ENCODE results near the gene PXT1. TPM values are rescaled to one million over a fixed set of nuclear protein-coding genes. Genes with fewer than 3 reads are reported as not detected.

The PXT1 gene
- total and polyA plus RNA-seq, 2 donors (not counting 1 experiment from before 2014, with no cell fraction given) = 0.52 TPM; not detected in 1

DNA sequence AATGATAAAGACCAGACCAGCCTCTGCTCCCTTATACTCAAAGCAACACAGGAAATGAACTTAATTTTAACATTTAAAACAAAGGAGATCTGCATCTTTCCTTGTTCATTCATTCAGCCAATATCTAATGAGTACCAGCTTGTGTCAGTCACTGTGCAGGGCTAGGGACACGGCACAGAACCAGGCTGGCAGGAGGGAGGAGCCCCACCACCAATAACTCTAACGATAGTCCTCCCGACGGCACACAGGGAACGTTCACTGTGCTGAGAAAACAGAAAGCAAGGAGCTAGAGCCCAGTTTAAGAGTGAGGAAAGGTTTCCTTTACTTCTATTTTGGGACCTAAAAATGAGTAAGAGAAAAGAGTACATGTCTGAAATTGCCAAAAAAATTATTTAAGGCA is 65.1 kb downstream of the PXT1 start:
- Histone ChIP-seq H3K9ac (ENCODE audit: low read length) (no peak overlapping the region), H4K20me1 (ENCODE audit: control insufficient read depth, insufficient read depth, low read length, poor library complexity, severe bottlenecking) (no peaks in the 10 kb centered on the region), H3K4me3 (ENCODE audit: control extremely low read depth in 1 of 5, extremely low read depth in 1 of 5, insufficient read depth in 1 of 5, low read depth in 2 of 5, low read length in 4 of 5) (no peak overlapping the region), H3K4me2 (replicated peaks; ENCODE audit: low read depth, low read length, poor library complexity, severe bottlenecking) (no peak overlapping the region), H2AFZ (ENCODE audit: insufficient read depth, low read depth, low read length, poor library complexity, severe bottlenecking) (no peak overlapping the region), H3K9me3 (ENCODE audit: control extremely low read depth in 1 of 3, control insufficient read depth in 2 of 3, insufficient read depth in 1 of 3, low read length in 2 of 3) (no peaks in the 10 kb centered on the region), H3K27me3 (replicated peaks in 1 of 4; ENCODE audit: control extremely low read depth in 1 of 4, control insufficient read depth in 3 of 4, insufficient read depth in 4 of 4, low read length in 3 of 4) (no peaks in the 10 kb centered on the region), H3K36me3 (replicated peaks in 1 of 2; ENCODE audit: control extremely low read depth in 1 of 2, control insufficient read depth in 1 of 2, extremely low read depth in 1 of 2, insufficient read depth in 2 of 2, low read length in 1 of 2) (no peaks in the 10 kb centered on the region), H3K4me1 (ENCODE audit: control insufficient read depth in 2 of 2, insufficient read depth in 2 of 2, low read length in 2 of 2) (peaks cover 0 to 6% of the 10 kb centered on the region in 2 donors), H3K27ac (ENCODE audit: low read length in 2 of 2) (no peak overlapping the region), H3K79me2 (ENCODE audit: control insufficient read depth, insufficient read depth, low read length) (no peaks in the 10 kb centered on the region)
- WGBS (ENCODE audit: insufficient coverage) = 80% methylated on average over 1 of the region's 5 CpGs
- DNase-seq = no peak
- intact Hi-C loops (cut with micrococcal nuclease) = no loop called here
- ChIA-PET CTCF (no interaction called here), POLR2A (no interaction called here)
- TF ChIP-seq, protein P1, sequence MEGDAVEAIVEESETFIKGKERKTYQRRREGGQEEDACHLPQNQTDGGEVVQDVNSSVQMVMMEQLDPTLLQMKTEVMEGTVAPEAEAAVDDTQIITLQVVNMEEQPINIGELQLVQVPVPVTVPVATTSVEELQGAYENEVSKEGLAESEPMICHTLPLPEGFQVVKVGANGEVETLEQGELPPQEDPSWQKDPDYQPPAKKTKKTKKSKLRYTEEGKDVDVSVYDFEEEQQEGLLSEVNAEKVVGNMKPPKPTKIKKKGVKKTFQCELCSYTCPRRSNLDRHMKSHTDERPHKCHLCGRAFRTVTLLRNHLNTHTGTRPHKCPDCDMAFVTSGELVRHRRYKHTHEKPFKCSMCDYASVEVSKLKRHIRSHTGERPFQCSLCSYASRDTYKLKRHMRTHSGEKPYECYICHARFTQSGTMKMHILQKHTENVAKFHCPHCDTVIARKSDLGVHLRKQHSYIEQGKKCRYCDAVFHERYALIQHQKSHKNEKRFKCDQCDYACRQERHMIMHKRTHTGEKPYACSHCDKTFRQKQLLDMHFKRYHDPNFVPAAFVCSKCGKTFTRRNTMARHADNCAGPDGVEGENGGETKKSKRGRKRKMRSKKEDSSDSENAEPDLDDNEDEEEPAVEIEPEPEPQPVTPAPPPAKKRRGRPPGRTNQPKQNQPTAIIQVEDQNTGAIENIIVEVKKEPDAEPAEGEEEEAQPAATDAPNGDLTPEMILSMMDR (IDR thresholded peaks at IDR 0.05) = no peak
- TF ChIP-seq EZH2 (IDR thresholded peaks at IDR 0.05; ENCODE audit: borderline replicate concordance, insufficient read depth, low read depth, low read length, poor library complexity, severe bottlenecking) = no peak
- H3K27me3 Mint-ChIP-seq = peaks cover 4% of the 10 kb centered on the region
- no peak overlapping the region for H3K4me3 Mint-ChIP-seq
- H3K9me3 Mint-ChIP-seq (ENCODE audit: insufficient read depth) = no peaks in the 10 kb centered on the region
- no peak for ATAC-seq (ENCODE audit: low read depth)
- no peak overlapping the region for H3K27ac Mint-ChIP-seq
- H3K4me1 Mint-ChIP-seq = peaks cover 8% of the 10 kb centered on the region

DNA sequence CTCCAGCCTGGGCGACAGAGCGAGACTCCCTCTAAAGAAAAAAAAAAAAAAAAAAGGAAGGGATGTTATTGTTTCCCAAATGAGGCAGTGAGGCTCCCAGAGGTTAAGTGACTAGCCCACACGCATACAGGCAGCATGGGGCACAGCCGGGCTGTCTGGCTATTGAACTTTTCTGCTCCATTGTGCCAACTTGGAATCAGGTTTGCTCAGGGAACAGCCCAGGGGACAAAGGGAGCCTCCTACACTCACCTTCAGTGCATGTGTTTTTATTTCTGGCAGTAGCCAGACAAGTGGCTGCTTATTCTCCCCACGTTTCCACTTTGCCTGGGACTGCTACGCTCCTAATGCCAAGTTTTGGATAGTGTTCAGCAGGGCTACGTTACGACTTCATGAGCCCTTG is 65.9 kb downstream of the PXT1 start:
- POLR2A ChIA-PET = no interaction called here

More for the DNA sequence above, 65.9 kb downstream of the PXT1 start:
- CTCF ChIA-PET = no interaction called here
- no peak overlapping the region for H3K4me3 ChIP-seq (ENCODE audit: control extremely low read depth in 1 of 5, extremely low read depth in 1 of 5, insufficient read depth in 1 of 5, low read depth in 2 of 5, low read length in 4 of 5)
- intact Hi-C loops (cut with micrococcal nuclease) = no loop called here
- Mint-ChIP-seq H3K27me3 (peaks cover 8% of the 10 kb centered on the region), H3K4me3 (no peak overlapping the region), H3K4me1 (peaks cover 8% of the 10 kb centered on the region), H3K27ac (no peak overlapping the region), H3K9me3 (ENCODE audit: insufficient read depth) (no peaks in the 10 kb centered on the region)
- H3K27ac ChIP-seq (ENCODE audit: low read length in 2 of 2) = no peak overlapping the region
- H3K36me3 ChIP-seq (replicated peaks in 1 of 2; ENCODE audit: control extremely low read depth in 1 of 2, control insufficient read depth in 1 of 2, extremely low read depth in 1 of 2, insufficient read depth in 2 of 2, low read length in 1 of 2) = no peaks in the 10 kb centered on the region
- no peaks in the 10 kb centered on the region for H3K27me3 ChIP-seq (replicated peaks in 1 of 4; ENCODE audit: control extremely low read depth in 1 of 4, control insufficient read depth in 3 of 4, insufficient read depth in 4 of 4, low read length in 3 of 4)
- 95% methylated on average over 8 of the region's 8 CpGs for WGBS (ENCODE audit: insufficient coverage)
- H4K20me1 ChIP-seq (ENCODE audit: control insufficient read depth, insufficient read depth, low read length, poor library complexity, severe bottlenecking) = no peaks in the 10 kb centered on the region
- no peak overlapping the region for H2AFZ ChIP-seq (ENCODE audit: insufficient read depth, low read depth, low read length, poor library complexity, severe bottlenecking)
- no peak for DNase-seq
- H3K9ac ChIP-seq (ENCODE audit: low read length) = no peak overlapping the region
- no peak for TF ChIP-seq EZH2 (IDR thresholded peaks at IDR 0.05; ENCODE audit: borderline replicate concordance, insufficient read depth, low read depth, low read length, poor library complexity, severe bottlenecking)
- TF ChIP-seq, protein P1 (IDR thresholded peaks at IDR 0.05) = no peak
- H3K9me3 ChIP-seq (ENCODE audit: control extremely low read depth in 1 of 3, control insufficient read depth in 2 of 3, insufficient read depth in 1 of 3, low read length in 2 of 3) = no peaks in the 10 kb centered on the region
- peaks cover 0 to 3% of the 10 kb centered on the region in 2 donors for H3K4me1 ChIP-seq (ENCODE audit: control insufficient read depth in 2 of 2, insufficient read depth in 2 of 2, low read length in 2 of 2)
- H3K79me2 ChIP-seq (ENCODE audit: control insufficient read depth, insufficient read depth, low read length) = no peaks in the 10 kb centered on the region
- ATAC-seq (ENCODE audit: low read depth) = no peak
- H3K4me2 ChIP-seq (replicated peaks; ENCODE audit: low read depth, low read length, poor library complexity, severe bottlenecking) = no peak overlapping the region
